Activated T-helper 2 cell treated with anti-CD3 and anti-CD28 coated beads, Interferon-gamma antibody, Interleukin-2, Interleukin-4, amounts not matched to agents 10 μg/mL and 5 μg/mL and 100 μg/mL, durations not matched to agents 14 hours and 24 hours and 36 hours (primary cell): ENCODE measurements around the gene PTGS1. TPM values are rescaled to one million over a fixed set of nuclear protein-coding genes. Genes with fewer than 3 reads are reported as not detected.
A peak's percentile ranks its signal among the peaks of the same experiment; 100 is the strongest.
"Not testable (repeated sequence)": the region's sequence is repeated elsewhere in the genome, so short reads cannot be mapped to it uniquely, and the experiment has no call there.

Experiments used
- DNase-seq: peaks from one replicate; pipeline ENCODE4 v3.0.0; 2021; ENCODE audit warnings: low spot score
- H3K27ac Mint-ChIP-seq: one replicate; pipeline ENCODE4 v1.8.0; 2021; ENCODE audit warnings: mixed read lengths
- H3K27me3 Mint-ChIP-seq: one replicate; pipeline ENCODE4 v1.8.0; 2021; ENCODE audit warnings: low read depth, mixed read lengths
- H3K36me3 Mint-ChIP-seq: one replicate; pipeline ENCODE4 v1.8.0; 2021; ENCODE audit warnings: low read depth, mixed read lengths
- H3K4me1 Mint-ChIP-seq: one replicate; pipeline ENCODE4 v1.8.0; 2021; ENCODE audit warnings: low read depth, mixed read lengths
- H3K4me3 Mint-ChIP-seq: one replicate; pipeline ENCODE4 v1.8.0; 2021; ENCODE audit warnings: low read depth, mild to moderate bottlenecking, moderate library complexity, mixed read lengths
- H3K9me3 Mint-ChIP-seq: one replicate; pipeline ENCODE4 v1.8.0; 2021; ENCODE audit warnings: mixed read lengths
- intact Hi-C: fragments of 100-400 bp; cut with micrococcal nuclease; formaldehyde crosslinking; loops from one replicate; pipeline ENCODE4 v1.15.1; 2023
- total RNA-seq: library from RNA; stranded (reverse); gene quantifications from 2 replicates; pipeline ENCODE4 v1.2.3, GENCODE V29; 2022

Gene PTGS1
- total RNA-seq: 0.55 and 0.71 TPM in 2 replicates

DNA sequence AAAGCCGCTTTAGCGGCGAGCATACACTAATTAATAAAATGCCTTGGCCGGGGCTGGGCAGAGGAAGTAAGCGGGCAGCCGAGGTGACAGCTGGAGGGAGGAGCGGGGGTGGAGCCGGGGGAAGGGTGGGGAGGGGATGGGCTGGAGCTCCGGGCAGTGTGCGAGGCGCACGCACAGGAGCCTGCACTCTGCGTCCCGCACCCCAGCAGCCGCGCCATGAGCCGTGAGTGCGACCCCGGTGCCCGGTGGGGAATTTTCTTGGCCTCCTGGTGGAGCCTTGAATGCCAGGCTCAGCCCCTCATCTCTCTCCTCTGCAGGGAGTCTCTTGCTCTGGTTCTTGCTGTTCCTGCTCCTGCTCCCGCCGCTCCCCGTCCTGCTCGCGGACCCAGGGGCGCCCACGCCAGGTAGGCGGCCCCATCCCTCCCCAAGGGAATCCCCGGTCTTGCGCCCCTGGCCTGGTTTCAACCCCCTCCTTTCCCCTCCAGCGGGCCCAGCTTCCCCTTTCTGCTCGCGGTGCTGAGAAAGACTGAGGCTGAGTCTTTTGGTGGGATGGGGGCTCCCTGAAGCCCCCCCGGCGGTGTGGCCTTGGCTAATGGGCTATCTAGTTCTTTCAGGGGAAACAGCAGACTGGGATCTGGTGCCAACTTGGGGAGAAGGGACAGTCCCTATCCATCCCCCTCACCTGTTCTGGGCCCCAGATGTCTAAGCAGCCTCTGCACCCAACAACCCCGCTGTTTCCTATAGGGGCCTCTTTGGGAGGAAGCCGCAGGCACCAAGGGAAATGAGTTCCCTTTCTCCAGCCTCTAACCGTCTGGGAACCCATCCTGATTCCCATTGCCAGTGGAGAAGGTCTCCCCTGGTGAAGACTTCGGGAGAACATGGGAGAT, at the start of gene PTGS1:
TSS of gene PTGS1 (plus strand) at position 156 of the 887 bp plus-strand sequence. CDS start at position 217, 61 bp downstream.
- H3K9me3 Mint-ChIP-seq: no peaks in the 10 kb centered on the region
- peaks cover 26% of the 10 kb centered on the region for H3K27me3 Mint-ChIP-seq
- no peak for DNase-seq
- H3K27ac Mint-ChIP-seq: no peak within 1 kb of the TSS
- intact Hi-C loops: no loop called here
- H3K4me3 Mint-ChIP-seq: peak within 1 kb of the TSS; percentile 63
- H3K36me3 Mint-ChIP-seq: no peaks in the 10 kb centered on the region
- peaks cover 7% of the 10 kb centered on the region for H3K4me1 Mint-ChIP-seq

DNA sequence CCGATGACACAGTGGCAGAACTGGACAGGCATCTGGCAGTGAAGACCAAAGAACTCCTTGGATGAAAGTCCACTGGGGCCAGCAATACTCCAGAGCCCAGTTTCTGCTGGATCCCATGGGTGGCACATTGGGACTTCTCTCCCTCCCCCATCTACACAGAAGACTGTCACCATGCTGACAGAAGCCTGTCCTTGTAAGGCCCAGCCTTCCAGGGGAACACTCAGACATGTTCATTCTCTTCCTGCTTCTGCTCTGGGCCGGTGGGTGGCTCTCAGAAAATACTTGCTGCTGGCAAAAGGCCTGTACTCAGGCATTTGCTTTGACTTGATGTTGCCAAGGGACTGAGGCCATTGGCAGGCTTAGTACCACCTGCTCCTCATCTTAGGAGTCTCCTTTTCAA, 48.3 kb upstream of the PTGS1 start:
- H3K9me3 Mint-ChIP-seq: no peaks in the 10 kb centered on the region
- intact Hi-C loops: no loop called here
- peaks cover 32% of the 10 kb centered on the region for H3K36me3 Mint-ChIP-seq
- no peak overlapping the region for H3K4me3 Mint-ChIP-seq
- DNase-seq: no peak
- H3K27me3 Mint-ChIP-seq: no peaks in the 10 kb centered on the region
- H3K4me1 Mint-ChIP-seq: peaks cover 6% of the 10 kb centered on the region
- no peak overlapping the region for H3K27ac Mint-ChIP-seq

DNA sequence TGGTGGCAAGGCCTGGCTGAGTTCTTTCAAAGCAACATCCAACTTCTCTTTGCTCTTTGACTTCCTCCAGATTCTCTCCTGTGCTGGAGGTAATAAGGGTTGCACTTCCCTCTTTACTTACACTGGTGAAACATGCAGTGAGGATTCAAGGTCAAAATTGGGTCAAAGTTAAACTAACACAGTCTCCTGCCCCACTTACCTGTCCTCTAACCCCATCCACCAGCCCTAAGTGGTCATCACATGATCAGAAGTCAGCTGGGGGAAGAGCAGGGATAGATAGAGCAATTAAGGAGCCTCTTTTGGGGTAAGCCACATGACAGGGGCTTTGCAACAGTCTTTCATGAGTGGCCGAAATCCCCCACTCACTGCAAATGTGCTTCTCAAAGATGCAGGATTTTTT, 46.2 kb upstream of the PTGS1 start:
- H3K9me3 Mint-ChIP-seq, H3K4me1 Mint-ChIP-seq, H3K27me3 Mint-ChIP-seq, H3K27ac Mint-ChIP-seq, intact Hi-C loops, DNase-seq, H3K4me3 Mint-ChIP-seq: not testable (repeated sequence)
- peaks cover 39% of the 10 kb centered on the region for H3K36me3 Mint-ChIP-seq

DNA sequence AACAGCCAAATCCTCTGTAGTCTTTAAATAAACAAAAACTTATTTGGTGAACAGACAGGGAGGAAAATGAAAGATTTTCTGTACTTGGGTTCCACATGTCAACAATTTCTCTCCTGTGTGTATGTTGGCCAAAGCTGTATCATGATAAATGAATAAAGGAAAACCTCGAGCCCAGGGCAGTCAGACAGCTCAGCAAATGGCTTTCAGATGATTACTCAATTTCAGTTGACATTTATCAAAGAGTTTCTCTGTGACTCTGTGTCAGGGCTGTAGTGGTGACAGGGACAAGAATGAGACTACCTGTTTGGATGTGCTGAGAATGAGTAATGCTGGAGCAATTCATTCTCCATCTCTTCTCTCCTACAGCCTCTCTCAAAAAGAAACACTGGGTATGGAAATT, 45.7 kb upstream of the PTGS1 start:
- Mint-ChIP-seq H3K36me3 (peaks cover 39% of the 10 kb centered on the region), H3K27me3 (no peaks in the 10 kb centered on the region), H3K9me3 (no peaks in the 10 kb centered on the region), H3K4me1 (peaks cover 6% of the 10 kb centered on the region), H3K27ac (peak overlapping the region; percentile 11), H3K4me3 (no peak overlapping the region)
- no peak for DNase-seq
- intact Hi-C loops: no loop called here

- Mint-ChIP-seq H3K27me3 (no peaks in the 10 kb centered on the region), H3K36me3 (peaks cover 39% of the 10 kb centered on the region), H3K4me3 (no peak overlapping the region), H3K9me3 (no peaks in the 10 kb centered on the region), H3K27ac (no peak overlapping the region), H3K4me1 (peaks cover 10% of the 10 kb centered on the region)
- intact Hi-C loops: no loop called here
- DNase-seq: no peak
Observed at GRCh38 chr9:122327175-122327574, 43.6 kb upstream of the PTGS1 start.

- Mint-ChIP-seq H3K4me1 (peaks cover 10% of the 10 kb centered on the region), H3K9me3 (no peaks in the 10 kb centered on the region), H3K27ac (no peak overlapping the region), H3K36me3 (peaks cover 19% of the 10 kb centered on the region), H3K27me3 (no peaks in the 10 kb centered on the region), H3K4me3 (no peak overlapping the region)
- intact Hi-C loops: no loop called here
- DNase-seq: no peak
Observed at GRCh38 chr9:122329597-122329996, 41.2 kb upstream of the PTGS1 start.

- H3K27me3 Mint-ChIP-seq, H3K9me3 Mint-ChIP-seq, DNase-seq, intact Hi-C loops, H3K27ac Mint-ChIP-seq, H3K4me1 Mint-ChIP-seq, H3K4me3 Mint-ChIP-seq: not testable (repeated sequence)
- peaks cover 14% of the 10 kb centered on the region for H3K36me3 Mint-ChIP-seq
Observed at GRCh38 chr9:122330466-122330865, 40.4 kb upstream of the PTGS1 start.

DNA sequence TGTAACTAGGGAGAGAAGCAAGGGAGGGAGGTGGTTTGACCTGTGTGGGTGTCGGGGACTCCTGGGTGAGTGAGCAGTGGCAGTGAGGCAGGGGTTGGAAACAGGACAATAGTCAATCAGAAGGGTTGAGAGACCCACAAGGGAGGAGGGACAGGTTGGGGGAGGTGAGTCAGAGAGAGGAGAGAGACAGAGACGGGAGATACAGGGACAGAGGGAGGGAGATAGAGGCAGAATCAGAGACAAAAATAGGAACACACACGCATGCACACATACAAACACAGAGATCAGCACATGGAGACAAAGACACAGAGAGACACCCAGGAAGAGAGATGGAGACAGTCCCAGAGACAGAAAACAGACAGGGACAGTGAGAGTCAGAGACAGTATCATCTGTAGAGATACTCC, 39.3 kb upstream of the PTGS1 start:
- Mint-ChIP-seq H3K27ac (peak overlapping the region; percentile 5), H3K36me3 (peaks cover 10% of the 10 kb centered on the region), H3K4me3 (no peak overlapping the region), H3K27me3 (no peaks in the 10 kb centered on the region), H3K4me1 (peaks cover 4% of the 10 kb centered on the region), H3K9me3 (no peaks in the 10 kb centered on the region)
- DNase-seq: no peak
- intact Hi-C loops: no loop called here

- Mint-ChIP-seq H3K27me3 (no peaks in the 10 kb centered on the region), H3K4me1 (peaks cover 4% of the 10 kb centered on the region), H3K36me3 (peaks cover 10% of the 10 kb centered on the region), H3K4me3 (no peak overlapping the region), H3K27ac (no peak overlapping the region), H3K9me3 (no peaks in the 10 kb centered on the region)
- intact Hi-C loops: no loop called here
- no peak for DNase-seq
Observed at GRCh38 chr9:122332083-122332482, 38.7 kb upstream of the PTGS1 start.

- no peak for DNase-seq
- Mint-ChIP-seq H3K27me3 (no peaks in the 10 kb centered on the region), H3K9me3 (no peaks in the 10 kb centered on the region), H3K4me1 (peaks cover 4% of the 10 kb centered on the region), H3K27ac (no peak overlapping the region), H3K4me3 (no peak overlapping the region), H3K36me3 (peaks cover 10% of the 10 kb centered on the region)
- intact Hi-C loops: no loop called here
Observed at GRCh38 chr9:122332644-122333043, 38.2 kb upstream of the PTGS1 start.

- Mint-ChIP-seq H3K9me3 (no peaks in the 10 kb centered on the region), H3K4me1 (peaks cover 4% of the 10 kb centered on the region), H3K27ac (no peak overlapping the region), H3K4me3 (no peak overlapping the region), H3K36me3 (peaks cover 7% of the 10 kb centered on the region), H3K27me3 (no peaks in the 10 kb centered on the region)
- intact Hi-C loops: no loop called here
- DNase-seq: no peak
Observed at GRCh38 chr9:122333169-122333808, 37.5 kb upstream of the PTGS1 start.

DNA sequence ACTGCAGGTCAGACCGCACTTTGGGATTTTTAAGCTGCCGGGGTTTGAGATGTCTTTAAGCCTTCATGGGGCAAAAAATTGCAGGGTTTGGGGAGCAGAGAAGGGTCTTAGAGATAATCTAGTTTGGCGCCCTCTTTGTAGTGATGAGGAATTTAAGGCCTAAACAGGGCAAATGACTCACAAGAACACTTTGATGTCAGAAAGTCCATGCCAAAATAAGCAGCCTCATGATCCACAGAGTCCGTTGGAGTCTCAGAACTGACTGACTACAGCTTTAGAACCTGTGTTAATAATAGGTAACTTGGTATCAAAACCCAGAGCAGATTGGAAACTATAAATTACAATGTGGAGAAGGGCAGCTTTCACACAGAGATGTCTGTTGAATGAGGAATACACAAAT, 35.9 kb upstream of the PTGS1 start:
- no peak overlapping the region for H3K27ac Mint-ChIP-seq
- H3K4me1 Mint-ChIP-seq: peaks cover 4% of the 10 kb centered on the region
- H3K4me3 Mint-ChIP-seq: no peak overlapping the region
- intact Hi-C loops: no loop called here
- DNase-seq: no peak
- no peaks in the 10 kb centered on the region for H3K27me3 Mint-ChIP-seq
- H3K36me3 Mint-ChIP-seq: no peaks in the 10 kb centered on the region
- H3K9me3 Mint-ChIP-seq: no peaks in the 10 kb centered on the region

GRCh38 chr9:122336189-122336588, 34.6 kb upstream of the PTGS1 start:
- Mint-ChIP-seq H3K27ac (no peak overlapping the region), H3K27me3 (peaks cover 3% of the 10 kb centered on the region), H3K4me1 (peaks cover 4% of the 10 kb centered on the region), H3K9me3 (no peaks in the 10 kb centered on the region), H3K36me3 (no peaks in the 10 kb centered on the region), H3K4me3 (no peak overlapping the region)
- intact Hi-C loops: no loop called here
- DNase-seq: no peak
